NCI-H748 (cell line): ENCODE measurements around the gene MAST4.
A peak's percentile ranks its signal among the peaks of the same experiment; 100 is the strongest.

ENCODE experiments used
- DNase-seq: peaks from one replicate; lab custom pipeline; 2025; ENCODE audit not compliant: unreplicated experiment; lab: John Stamatoyannopoulos, UW

Gene MAST4

DNA sequence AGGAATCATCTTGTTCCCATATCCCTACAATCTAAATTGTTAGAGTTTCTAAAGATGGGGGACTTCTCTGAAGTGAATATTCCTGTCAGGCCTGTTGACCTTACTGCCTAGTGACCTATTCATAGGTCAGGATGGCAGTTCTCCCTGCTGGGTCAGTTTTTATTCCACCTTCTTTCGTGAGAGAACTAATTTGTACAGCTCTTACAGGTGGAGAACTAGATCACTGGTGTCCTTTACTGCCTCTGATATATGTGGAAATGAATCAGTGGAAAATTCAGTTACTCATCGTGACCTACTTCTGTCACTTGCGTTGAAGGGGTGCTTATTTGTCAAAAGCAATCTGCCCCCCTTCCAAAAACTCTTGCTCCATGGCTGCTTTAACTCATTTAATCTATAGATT is 435.5 kb downstream of the MAST4 start:
- DNase-seq: no peak

DNA sequence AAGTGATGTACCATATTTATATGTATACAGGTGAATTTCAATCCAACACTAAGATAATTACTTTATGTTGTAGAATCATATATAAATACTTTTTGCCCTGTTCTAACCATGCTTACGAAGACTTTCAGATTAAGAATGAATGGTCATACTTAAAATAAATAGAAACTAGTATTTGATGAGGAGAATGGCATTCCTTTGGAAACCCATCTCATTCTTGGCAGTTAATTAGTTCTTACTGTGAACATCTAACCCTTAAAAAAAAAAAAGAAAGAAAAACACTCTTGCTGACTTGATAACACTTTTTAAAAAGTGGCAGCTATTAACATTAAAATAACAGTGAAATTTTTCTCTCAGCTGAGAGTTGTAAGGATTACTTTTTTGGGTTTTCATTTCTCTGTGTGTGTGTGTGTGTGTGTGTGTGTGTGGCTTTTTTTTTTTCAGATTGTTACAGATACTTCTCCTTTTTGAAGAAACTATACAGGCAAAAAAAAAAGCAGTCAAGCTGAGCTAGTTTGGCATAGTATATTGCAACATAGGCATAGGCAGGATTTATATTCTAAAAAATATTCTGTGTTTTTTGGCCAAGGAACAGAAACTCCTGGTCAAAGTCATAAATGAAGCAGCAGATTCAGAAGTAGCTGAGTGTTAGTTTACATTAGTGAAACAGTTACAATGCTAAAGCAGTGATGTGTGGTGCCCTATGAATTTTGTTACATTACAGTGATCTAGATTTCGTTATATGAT is 436.9 kb downstream of the MAST4 start:
- no peak for DNase-seq

- DNase-seq: no peak
Measured at GRCh38 chr5:67033880-67034651, 437.9 kb downstream of the MAST4 start.

DNA sequence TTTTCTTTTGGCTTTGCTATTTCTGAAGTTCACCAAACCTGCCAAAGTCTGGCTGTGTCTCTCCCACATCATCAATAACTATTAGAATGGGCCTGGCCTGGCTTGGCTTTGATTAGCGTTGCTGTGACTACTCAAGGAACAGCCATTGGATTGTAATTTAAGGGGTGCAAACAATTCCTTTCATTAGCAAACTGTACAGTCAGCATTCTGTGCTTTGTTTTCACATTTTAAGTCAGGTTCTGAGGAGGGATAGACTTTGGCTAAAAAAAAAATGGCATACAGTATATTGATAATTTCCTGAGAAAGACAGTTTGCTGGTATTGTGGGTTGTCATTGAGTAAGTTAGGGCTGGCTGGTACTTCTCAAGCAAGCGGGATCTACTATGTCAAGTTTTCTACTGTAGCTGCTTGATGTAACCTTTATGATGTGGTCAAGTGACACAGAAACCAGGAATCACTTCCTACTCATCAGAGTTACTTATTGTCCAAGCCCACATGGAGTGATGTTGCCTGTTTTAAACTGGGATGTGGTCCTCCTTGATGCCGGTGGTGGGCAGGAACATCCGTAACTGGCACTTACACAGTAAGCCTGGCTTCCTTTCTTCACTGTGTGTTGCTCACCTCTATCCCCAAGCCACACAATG is 439.0 kb downstream of the MAST4 start:
- no peak for DNase-seq

DNA sequence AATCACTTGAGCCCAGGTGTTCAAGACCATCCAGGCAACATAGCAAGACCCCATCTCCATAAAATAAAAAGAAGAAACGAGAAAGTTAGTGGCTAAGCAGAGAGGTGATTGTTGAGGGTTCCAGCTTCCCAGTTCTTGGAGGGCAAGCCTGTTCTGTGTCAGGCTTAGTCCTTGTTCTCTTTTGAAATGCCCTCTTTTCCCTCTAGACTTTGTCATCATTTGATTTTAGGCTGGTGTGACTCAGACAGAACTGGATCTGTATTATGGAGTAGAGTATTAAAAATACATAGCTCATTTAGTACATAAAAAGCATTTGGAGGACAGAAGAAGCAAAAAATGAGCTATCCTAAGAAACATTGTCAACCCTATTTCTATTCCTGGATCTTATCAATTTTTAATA is 441.0 kb downstream of the MAST4 start:
- no peak for DNase-seq

- no peak for DNase-seq
Measured at GRCh38 chr5:67038817-67039603, 442.8 kb downstream of the MAST4 start.

- no peak for DNase-seq
Measured at GRCh38 chr5:67042176-67043003, 446.2 kb downstream of the MAST4 start.

GRCh38 chr5:67043796-67044511 is 447.8 kb downstream of the MAST4 start:
- no peak for DNase-seq

DNA sequence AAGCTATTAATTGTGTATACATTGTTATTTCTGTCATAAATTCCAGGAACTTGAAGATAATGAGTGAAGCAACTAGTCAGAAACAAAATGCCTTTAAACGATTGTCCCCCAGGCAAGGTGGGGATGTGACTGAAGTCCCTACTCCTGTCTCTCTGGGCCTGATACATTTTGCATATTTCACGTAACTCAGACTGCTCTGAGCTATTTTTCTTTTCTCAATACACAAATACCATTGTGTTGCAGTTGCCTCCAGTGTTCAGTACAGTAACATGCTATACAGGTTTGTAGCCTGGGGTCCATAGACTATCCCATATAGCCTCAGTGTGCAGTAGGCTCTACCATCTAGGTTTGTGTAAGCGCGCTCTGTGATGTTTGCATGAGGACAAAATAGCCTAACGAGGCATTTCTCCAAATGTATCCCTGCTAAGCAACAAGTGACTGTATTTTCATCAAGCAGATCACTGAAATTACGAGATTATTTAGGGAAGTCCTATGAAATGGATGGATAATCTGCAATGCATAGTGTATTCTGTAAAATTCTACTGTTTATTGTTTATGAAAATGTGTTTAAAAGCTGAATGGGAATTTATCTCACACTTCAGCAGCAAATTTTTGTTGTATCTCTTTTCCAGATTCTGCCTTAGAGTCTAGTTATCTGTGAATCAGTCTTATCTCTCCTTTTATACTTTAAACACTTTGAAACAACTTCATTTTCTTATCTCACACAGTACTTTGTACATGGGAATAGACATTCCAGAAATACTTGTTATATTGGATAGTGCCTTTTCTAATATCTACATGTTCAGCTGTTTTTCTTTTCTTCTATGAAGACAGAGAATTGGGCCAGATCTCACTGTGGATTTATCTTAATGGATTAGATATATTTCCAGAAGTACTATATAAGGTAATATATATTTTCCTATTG is 449.9 kb downstream of the MAST4 start:
- DNase-seq: no peak

DNA sequence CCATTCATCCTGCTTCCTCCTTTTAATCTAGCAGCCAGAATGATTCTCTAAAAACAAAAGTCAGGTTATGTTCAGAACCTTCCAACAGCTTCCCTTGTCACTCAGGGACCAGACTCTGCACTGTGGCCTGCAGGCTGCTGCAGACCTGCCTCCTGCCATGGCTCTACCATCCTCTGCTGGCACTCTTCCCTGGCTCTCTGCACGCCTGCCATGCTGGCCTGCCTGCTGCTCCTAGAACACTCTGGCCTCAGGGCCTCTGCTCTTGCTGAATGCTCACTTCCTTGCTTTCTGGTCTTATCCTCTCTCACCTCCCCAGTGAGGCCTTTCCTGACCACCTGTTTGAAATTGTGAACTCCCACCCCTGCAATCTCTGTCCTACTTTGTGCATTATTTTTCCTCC is 451.0 kb downstream of the MAST4 start:
- no peak for DNase-seq

DNA sequence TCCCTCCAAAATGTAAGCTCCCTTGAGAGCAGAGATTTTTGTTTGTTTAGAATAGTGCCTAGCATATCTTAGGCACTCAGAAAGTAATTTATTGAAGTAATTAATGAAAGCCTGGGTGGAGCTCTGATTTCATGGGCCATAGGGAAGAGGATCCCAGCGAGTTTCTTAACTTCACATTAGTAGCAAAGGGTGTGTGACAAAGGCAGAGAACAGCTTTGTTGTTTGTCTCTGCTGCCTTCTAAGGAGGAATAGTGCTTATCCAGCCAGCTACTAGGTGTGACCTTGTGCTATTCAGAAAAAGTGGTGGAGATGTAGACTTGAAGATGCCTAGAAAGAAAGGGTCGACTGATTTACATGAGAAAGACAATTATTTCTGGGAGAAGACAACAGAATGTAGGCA is 451.4 kb downstream of the MAST4 start:
- no peak for DNase-seq

DNA sequence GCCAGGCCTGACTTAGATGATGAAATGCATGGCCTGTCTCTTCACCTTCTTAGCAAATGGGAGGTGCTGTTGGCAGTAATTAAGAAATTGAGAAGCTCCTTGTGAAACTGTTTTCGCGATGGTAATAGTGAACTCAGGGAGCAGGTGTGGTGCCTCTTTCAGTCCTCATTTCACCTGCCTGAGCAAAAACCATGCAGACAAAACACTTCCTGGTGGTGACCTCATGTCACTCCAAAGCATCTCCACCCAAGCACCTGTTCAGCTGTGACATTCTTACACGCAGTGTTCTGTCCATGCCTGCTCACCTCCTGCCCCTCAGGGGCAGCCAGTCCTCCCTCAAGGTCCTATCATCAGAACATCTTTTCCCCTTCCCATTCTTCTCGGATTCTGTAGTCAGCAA is 453.9 kb downstream of the MAST4 start:
- DNase-seq: peak; percentile 76

GRCh38 chr5:67050635-67051034 is 454.4 kb downstream of the MAST4 start:
- DNase-seq: no peak

- DNase-seq: peak; percentile 82
Measured at GRCh38 chr5:67051164-67051563, 455.0 kb downstream of the MAST4 start.

GRCh38 chr5:67052034-67052433 is 455.8 kb downstream of the MAST4 start:
- DNase-seq: no peak

- peak; percentile 7 for DNase-seq
Measured at GRCh38 chr5:67053229-67053628, 457.0 kb downstream of the MAST4 start.

GRCh38 chr5:67058998-67059743 is 463.0 kb downstream of the MAST4 start:
- no peak for DNase-seq
